Duodenal mucosa (tissue), 2 donors: ENCODE results near the gene TXNDC12.

Experiments
- H3K27ac ChIP-seq: one replicate; pipeline ENCODE4 v1.7.0; 2013; ENCODE audit warnings: low read depth, low read length
- H3K27me3 ChIP-seq, 2 donors: one replicate each; pipeline ENCODE4 v1.7.0; 2013; ENCODE audit warnings: low read length in 2 of 2, control low read depth in 1 of 2; ENCODE audit not compliant: insufficient read depth in 2 of 2, control insufficient read depth in 1 of 2
- H3K36me3 ChIP-seq, 2 donors: one replicate each; pipeline ENCODE4 v1.7.0; 2013; ENCODE audit warnings: low read length in 2 of 2, control low read depth in 1 of 2; ENCODE audit not compliant: insufficient read depth in 2 of 2, control insufficient read depth in 1 of 2
- H3K4me1 ChIP-seq, 2 donors: one replicate each; pipeline ENCODE4 v1.7.0; 2013; ENCODE audit warnings: low read length in 2 of 2, control low read depth in 1 of 2; ENCODE audit not compliant: insufficient read depth in 2 of 2, control insufficient read depth in 1 of 2
- H3K4me3 ChIP-seq, 2 donors: one replicate each; pipeline ENCODE4 v1.7.0; 2013; ENCODE audit warnings: low read length in 2 of 2, low read depth in 1 of 2
- H3K9ac ChIP-seq, 2 donors: one replicate each; pipeline ENCODE4 v1.7.0; 2013; ENCODE audit warnings: low read length in 2 of 2, low read depth in 1 of 2
- H3K9me3 ChIP-seq, 2 donors: one replicate each; pipeline ENCODE4 v1.7.0; 2013; ENCODE audit warnings: low read length in 2 of 2, control low read depth in 1 of 2; ENCODE audit not compliant: control insufficient read depth in 1 of 2

Gene TXNDC12

DNA sequence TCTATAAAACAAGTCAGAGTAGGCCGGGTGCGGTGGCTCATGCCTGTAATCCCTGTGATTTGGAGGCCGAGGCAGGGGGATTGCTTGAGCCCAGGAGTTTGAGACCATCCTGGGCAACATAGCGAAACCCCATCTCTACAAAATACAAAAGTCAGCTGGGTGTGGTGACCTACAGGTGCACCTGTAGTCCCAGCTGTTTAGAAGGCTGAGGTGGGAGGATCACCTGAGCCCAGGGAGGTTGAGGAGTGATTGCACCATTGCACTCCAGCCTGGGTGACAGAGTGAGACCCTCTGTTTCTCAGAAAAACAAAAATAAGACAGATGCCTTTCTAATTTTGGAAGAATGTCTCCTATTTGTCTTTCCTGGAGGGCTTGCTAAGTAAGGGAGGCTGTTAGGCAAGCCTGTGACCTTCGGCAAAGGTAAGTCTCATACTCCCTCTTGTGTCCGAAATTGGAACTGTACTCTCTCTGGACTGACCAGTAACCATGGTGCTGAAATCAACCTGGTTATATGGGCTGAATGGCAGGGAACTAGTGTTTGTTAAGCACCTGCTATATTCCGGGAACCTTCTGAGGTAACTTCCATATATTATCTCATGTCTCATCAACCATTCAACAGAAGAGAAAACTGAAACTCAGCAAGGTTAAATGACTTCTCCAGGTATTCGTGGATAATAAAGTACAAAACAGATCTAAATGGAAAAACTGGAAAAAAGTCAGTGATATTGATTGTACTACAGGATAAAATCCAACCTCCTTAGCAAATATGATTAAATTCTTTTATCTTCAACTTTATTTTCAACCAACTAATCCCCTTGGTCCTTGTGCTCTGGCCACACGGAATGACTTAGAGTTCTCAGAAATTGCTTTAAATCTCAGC lies 52.7 kb downstream of the TXNDC12 start:
- Histone ChIP-seq H3K9me3 (no peaks in the 10 kb centered on the region), H3K27me3 (peaks cover 3 to 5% of the 10 kb centered on the region in 2 donors), H3K4me1 (peaks cover 0 to 3% of the 10 kb centered on the region in 2 donors), H3K9ac (no peak overlapping the region), H3K4me3 (no peak overlapping the region), H3K27ac (no peak overlapping the region), H3K36me3 (no peaks in the 10 kb centered on the region)

DNA sequence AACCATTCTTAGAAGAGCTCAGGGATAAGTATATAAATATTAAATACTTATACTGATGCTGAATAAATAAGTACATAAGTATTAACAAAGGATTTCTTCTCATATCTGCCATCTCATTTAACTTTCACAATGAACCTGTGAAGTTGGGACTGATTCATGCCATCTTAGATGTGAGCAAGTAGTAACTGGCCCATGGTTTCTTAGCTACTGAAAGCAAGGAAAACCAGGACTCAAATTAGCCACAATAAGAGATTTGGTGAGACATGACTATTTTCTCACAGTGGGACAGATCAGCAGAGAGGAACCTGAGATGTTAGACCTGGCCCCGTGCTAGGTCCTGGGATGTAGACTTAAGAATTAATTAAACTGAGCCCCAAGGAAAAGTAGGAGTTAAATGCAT lies 56.3 kb downstream of the TXNDC12 start:
- no peak overlapping the region for H3K4me3 ChIP-seq
- no peak overlapping the region for H3K9ac ChIP-seq
- no peaks in the 10 kb centered on the region for H3K9me3 ChIP-seq
- H3K27me3 ChIP-seq: peaks cover 0 to 5% of the 10 kb centered on the region in 2 donors
- no peak overlapping the region for H3K27ac ChIP-seq
- H3K4me1 ChIP-seq: no peaks in the 10 kb centered on the region
- no peaks in the 10 kb centered on the region for H3K36me3 ChIP-seq

DNA sequence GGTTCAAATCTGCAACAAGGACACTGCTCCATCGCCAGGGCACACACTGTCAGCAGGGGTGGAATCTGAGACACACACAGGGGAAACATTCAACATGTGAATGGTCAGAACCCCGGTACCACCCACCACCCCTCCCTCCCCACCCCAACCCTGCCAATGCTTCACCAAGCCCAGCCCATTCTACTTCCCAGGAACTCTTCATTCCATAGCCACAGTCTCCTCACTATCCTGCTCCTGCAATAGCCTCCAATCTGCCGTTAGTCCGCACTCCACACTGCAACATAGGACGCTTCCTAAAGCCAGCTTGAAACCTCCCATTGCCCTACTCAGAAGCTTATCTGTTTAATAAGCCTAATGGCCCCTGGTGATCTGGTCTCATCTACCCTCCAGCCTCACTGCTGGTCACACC lies 57.0 kb downstream of the TXNDC12 start:
- Histone ChIP-seq H3K4me3 (no peak overlapping the region), H3K9ac (no peak overlapping the region), H3K9me3 (no peaks in the 10 kb centered on the region), H3K27ac (no peak overlapping the region), H3K4me1 (no peaks in the 10 kb centered on the region), H3K27me3 (peaks cover 0 to 6% of the 10 kb centered on the region in 2 donors), H3K36me3 (no peaks in the 10 kb centered on the region)

DNA sequence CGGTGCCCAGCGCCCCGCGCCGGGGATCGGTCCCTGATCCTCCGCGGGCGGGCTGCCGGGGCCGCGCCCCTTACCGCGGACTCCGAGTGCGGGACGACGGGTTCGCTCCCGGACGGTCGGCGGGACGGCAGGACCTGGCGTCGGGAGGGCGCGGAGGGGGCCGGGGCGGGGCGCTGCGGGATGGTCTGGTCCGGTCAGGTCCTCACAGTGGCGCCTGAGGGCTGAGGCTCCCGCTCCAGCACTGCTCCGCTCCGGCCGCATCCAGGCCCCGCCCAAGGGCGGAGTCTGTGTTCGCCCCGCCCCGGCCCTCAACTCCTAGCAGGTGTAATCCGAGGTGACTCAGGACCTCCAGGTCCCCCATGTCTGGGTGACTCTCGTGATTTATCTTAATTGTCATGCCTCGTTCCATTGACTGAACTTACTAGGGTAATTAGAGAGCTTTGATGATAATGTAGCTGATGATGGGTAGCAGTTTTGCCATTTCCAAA lies 64.5 kb downstream of the TXNDC12 start, which contains the start of gene RAB3B:
Gene RAB3B, minus strand, starts transcription at position 223 of the 488 bp plus-strand sequence. CDS start 13,583 bp downstream, outside the sequence.
- no peaks in the 10 kb centered on the region for H3K36me3 ChIP-seq
- H3K9me3 ChIP-seq: no peaks in the 10 kb centered on the region
- no peaks in the 10 kb centered on the region for H3K4me1 ChIP-seq
- no peak within 1 kb of the TSS for H3K27ac ChIP-seq
- peaks cover 12 to 23% of the 10 kb centered on the region in 2 donors for H3K27me3 ChIP-seq
- peak within 1 kb of the TSS; percentile 14 to 56 for H3K4me3 ChIP-seq
- no peak within 1 kb of the TSS for H3K9ac ChIP-seq

DNA sequence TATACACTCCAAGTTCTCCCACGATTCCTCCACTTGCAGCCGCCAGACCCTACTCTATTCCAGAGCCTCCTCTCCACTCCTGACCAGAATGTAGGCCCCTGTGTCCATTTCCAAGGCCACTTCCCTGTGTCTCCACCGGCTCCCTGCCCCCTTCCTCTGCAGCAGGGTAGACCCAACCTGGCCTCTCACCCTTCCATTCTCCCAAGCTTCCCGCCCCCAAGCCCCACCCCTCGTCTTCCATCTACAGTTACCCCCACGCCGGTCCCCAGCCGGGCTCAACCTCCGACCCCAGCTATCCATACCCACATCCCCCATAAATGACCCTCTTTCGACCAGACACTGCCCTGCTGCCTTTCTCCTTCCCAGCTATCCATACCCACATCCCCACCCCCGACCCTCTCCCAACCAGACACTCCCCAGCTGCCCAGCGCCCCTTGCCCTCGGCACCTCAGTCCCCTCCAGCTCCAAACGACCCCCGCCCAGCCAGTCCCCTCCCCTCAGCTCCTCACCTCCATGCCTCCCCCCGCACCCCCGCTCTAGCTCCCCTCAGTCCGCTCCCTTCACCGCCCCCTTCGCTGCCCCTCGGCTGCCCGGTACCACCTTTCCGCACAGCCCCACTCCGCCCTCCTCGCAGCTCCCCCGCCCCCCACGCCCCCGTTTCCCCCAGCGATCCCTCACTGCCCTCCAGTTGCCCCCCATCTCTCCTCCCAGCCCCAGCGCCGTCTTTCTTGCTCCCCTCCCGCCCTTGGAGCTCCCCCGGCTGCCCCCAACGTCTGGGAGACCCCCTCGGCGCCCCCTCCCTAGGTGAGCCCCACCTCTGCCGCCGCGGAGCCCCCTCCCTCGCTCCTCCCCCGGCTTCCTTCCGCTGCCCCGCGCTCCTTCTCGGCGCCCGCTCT lies 65.2 kb downstream of the TXNDC12 start:
- Histone ChIP-seq H3K27me3 (peaks cover 12 to 23% of the 10 kb centered on the region in 2 donors), H3K4me3 (peak overlapping the region; percentile 14 to 56), H3K9ac (no peak overlapping the region), H3K27ac (no peak overlapping the region), H3K9me3 (no peaks in the 10 kb centered on the region), H3K4me1 (no peaks in the 10 kb centered on the region), H3K36me3 (no peaks in the 10 kb centered on the region)

DNA sequence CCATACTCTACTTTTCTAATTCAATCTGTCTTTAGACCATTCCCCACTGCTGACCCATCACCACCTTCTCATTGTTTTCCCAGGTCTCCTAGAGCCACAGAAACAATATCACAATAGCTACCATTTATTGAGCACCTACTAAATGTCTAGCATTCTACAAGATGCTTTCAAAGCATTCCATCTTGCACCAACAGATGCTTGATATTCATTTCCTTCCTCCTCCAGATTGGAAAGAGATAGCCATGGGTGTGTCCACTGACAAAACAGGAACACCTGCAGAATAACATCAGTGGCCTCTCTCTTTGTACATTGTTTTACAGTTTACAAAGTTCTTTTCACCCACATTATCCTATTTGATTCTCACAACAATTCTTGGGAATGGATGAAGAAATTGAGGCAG lies 66.7 kb downstream of the TXNDC12 start:
- no peak overlapping the region for H3K27ac ChIP-seq
- no peaks in the 10 kb centered on the region for H3K36me3 ChIP-seq
- H3K27me3 ChIP-seq: peaks cover 12 to 23% of the 10 kb centered on the region in 2 donors
- H3K9me3 ChIP-seq: no peaks in the 10 kb centered on the region
- H3K9ac ChIP-seq: no peak overlapping the region
- no peaks in the 10 kb centered on the region for H3K4me1 ChIP-seq
- H3K4me3 ChIP-seq: no peak overlapping the region

DNA sequence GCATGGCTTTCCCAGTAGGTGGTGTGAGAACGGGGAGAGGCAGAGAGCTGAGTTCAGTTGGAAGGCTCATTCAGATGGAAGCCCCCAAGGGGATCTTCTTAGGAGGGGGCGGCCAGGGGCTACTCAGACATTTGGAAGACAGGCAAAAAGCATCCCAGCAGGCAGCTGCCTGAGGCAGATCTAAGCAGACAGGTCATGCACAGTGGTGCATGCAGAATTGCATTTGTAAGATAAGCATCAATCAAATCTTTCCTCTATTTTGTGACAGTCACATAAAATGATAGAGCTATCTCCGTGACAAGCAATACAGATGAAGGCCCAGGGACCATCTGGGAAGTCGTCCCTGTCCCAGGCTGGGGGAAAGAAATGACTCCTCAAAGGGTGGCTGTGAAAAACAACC lies 68.3 kb downstream of the TXNDC12 start:
- Histone ChIP-seq H3K4me3 (no peak overlapping the region), H3K9ac (no peak overlapping the region)

DNA sequence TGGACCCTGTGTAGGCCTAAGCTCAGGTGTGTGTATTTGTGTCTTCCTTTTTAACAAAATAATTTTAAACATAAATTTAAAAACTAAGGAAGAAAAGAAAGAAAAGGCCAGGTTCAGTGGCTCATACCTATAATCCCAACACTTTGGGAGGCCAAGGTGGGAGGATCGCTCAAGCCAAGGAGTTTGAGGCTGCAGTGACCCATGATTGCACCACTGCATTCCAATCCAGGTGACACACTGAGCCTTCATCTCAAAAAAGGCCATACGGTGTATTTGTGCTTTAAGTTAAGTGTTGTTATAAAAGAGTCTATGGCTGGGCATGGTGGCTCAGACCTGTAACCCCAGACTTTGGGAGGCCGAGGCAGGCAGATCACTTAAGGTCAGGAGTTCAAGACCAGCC lies 72.8 kb downstream of the TXNDC12 start:
- no peaks in the 10 kb centered on the region for H3K27me3 ChIP-seq
- no peak overlapping the region for H3K9ac ChIP-seq
- no peak overlapping the region for H3K4me3 ChIP-seq
- no peaks in the 10 kb centered on the region for H3K36me3 ChIP-seq
- no peaks in the 10 kb centered on the region for H3K9me3 ChIP-seq
- no peaks in the 10 kb centered on the region for H3K4me1 ChIP-seq
- H3K27ac ChIP-seq: no peak overlapping the region

More for the DNA sequence above, 68.3 kb downstream of the TXNDC12 start:
- Histone ChIP-seq H3K4me1 (no peaks in the 10 kb centered on the region), H3K9me3 (no peaks in the 10 kb centered on the region), H3K27ac (no peak overlapping the region), H3K36me3 (no peaks in the 10 kb centered on the region), H3K27me3 (peaks cover 2 to 10% of the 10 kb centered on the region in 2 donors)

DNA sequence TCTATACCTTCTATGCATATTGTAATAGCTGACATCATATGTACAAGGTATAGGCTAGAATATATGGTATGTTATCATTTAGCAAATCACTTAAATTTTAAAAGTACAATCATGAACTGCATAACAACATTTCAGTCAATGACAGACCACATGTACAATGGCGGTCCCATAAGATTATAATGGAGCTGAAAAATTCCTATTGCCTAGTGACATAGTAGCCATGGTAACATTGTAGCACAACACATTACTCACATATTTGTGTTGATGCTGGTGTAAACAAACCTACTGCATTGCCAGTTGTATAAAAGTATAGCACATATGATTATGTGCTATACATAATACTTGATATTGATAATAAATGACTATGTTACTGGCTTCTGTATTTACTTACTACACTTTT lies 73.4 kb downstream of the TXNDC12 start:
- no peaks in the 10 kb centered on the region for H3K36me3 ChIP-seq
- H3K27ac ChIP-seq: no peak overlapping the region
- H3K9ac ChIP-seq: no peak overlapping the region
- H3K4me3 ChIP-seq: no peak overlapping the region
- no peaks in the 10 kb centered on the region for H3K9me3 ChIP-seq
- no peaks in the 10 kb centered on the region for H3K4me1 ChIP-seq
- H3K27me3 ChIP-seq: no peaks in the 10 kb centered on the region

DNA sequence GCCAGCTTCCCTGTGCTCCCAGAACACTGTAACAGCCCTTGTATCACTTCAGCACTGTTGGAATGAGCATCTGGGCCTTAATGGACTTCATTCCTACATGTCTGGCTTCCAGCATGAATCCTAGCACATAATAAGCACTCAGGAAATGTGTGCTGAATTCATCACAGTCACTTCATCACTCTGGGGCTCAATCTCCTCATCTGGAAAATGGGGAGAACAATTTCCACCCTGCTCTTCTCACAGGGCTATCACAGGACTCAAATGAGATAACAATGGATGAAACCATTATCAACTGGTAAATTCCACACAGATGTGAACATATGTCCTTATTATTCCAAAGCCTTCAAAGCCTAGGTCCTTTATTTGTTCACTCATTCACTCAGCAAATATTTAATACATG lies 76.9 kb downstream of the TXNDC12 start:
- no peak overlapping the region for H3K9ac ChIP-seq
- no peaks in the 10 kb centered on the region for H3K27me3 ChIP-seq
- H3K27ac ChIP-seq: no peak overlapping the region
- no peaks in the 10 kb centered on the region for H3K4me1 ChIP-seq
- no peaks in the 10 kb centered on the region for H3K36me3 ChIP-seq
- no peak overlapping the region for H3K4me3 ChIP-seq
- no peaks in the 10 kb centered on the region for H3K9me3 ChIP-seq
